ENCODE measurements around the gene MBOAT2.

MBOAT2 gene

DNA sequence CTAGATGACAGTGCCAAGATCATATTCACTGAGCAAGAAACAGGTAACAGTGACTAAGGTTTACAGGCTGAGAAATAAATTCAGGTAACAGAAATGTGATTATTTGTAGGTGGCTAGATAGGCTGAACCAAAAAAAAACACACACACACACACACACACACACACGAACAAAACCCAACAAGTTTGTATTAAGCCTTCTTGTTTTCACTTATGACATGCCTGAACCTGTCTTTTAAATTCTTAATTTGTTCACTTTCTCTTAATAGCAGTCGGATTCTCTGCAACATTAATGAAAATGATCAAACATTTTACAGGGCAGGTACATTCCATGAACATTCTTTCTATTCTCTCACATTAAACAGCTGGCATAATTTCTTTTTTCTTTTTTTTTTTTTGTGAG lies 147.3 kb downstream of the MBOAT2 start:
- no peak for DNase-seq (ENCODE audit: low read depth)

DNA sequence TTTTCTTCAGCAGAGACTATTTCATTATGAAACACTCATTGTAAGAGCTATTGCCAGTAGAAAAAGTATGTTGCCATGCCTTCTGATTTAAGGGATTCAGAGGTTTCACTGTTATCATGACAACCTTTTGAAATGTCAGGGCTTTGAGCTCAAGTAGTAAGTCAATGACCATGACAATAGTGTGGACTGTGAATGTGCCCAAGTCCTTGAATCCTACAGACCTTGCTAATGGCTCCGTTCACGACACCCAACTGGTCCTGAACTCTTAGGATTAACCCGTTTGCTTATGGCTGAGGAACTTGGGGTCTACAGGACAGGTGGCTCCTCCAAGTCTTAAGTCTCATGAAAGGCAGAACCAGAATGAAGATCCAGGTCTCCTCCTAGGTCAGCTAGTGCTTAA lies 148.5 kb downstream of the MBOAT2 start:
- DNase-seq (ENCODE audit: low read depth): no peak

DNA sequence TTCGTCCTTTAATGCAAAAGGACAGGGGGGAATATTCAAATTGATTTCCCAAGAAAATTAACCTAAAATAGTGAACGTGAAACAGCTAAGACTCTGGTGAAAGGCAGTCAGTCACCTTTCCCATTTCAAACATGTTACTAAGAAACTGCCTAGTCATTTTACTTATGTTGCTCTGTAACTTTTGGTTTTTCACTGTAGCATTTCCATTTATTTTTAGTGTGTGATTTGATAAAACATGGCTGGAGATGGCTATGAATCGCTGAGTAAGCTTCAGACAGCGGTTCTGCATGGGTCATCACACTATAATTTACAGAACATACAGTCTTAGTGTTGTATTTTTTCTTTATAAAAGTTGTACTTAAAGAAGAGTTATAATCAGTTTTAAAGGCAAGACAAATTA lies 150.1 kb downstream of the MBOAT2 start:
- no peak for DNase-seq (ENCODE audit: low read depth)

DNA sequence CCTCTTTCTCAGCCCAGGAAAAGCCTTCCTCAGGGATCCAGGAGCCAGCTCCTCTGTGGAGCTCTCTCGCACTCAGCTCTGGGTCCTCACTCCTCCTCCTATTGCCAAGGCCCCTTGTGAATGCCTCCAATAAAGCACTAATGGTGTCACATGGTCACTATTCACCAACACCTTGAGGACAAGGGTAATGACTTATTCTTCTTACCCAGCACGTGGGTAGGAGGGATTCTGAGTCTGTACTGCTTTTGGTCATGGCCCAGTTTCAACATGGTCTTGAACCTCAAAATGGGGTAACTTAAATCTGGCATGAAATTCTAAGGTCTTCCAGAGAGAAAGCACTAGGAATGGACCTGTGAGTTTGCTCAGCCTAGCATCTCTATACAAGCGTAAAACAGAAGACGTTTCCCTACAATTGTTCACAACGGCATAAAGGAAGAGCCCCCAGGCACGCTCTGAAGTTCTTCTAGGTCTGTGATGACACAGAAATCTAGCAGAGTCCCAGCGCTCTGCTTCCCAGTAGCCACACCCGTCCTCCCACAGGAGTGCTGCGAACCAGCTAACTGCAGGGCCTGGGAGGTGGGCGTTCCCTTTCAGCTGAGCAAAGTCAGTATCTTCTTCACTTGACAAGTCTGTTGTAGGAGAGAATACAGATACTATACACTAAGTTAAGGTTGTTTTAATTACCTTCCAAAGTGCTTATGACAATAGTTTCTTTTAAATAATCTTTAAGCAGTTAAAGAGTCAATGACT lies 151.5 kb downstream of the MBOAT2 start:
- no peak for DNase-seq (ENCODE audit: low read depth)

DNA sequence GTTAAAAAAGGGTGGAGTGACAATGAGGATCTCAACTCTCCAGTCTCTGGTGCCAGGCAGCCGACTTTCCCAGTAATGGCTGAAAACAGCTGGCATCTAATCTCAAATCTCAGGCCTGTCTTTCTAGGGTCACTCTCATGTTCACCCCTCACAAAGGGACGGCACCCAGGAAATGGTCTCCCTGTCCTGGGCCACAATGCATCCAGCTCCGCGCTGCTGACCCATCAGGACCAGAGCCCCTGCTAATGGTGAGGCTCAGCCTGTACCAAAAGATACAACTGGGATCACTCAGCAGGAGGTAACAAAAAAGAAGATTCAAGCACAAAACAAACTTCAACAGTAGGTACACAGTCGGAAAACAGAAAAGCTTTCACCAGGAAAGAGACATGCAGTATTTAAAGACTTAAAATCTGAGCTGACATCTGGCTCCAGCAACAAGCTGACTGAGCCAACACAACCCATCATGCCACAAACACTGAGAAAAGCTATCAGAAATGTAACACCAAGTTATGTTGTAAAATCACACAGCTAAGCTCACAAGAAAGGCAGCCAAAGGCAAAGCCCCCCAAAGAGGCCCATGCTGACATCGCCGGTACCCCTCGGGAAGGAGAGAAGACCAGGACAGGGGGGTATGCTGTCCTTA lies 152.5 kb downstream of the MBOAT2 start:
- DNase-seq (ENCODE audit: low read depth): no peak

DNA sequence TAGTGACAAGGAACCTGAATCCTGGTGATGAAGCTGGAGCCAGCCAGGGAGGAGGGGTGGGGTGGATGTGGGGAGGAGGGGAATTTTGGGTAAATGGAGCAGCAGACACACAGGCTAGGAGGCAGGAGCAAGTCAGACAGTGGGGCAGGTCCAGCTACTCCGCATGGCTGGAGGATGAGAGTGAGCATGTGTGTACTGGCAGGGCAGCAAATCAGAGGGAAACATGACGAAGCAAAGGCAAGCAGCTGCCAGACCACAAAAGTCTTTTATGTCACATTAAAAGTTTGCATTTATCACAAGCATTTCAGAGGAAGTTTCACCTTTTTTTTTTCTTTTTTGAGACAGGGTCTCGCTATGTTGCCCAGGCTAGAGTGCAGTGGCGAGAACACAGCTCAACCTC lies 154.2 kb downstream of the MBOAT2 start:
- DNase-seq (ENCODE audit: low read depth): no peak

DNA sequence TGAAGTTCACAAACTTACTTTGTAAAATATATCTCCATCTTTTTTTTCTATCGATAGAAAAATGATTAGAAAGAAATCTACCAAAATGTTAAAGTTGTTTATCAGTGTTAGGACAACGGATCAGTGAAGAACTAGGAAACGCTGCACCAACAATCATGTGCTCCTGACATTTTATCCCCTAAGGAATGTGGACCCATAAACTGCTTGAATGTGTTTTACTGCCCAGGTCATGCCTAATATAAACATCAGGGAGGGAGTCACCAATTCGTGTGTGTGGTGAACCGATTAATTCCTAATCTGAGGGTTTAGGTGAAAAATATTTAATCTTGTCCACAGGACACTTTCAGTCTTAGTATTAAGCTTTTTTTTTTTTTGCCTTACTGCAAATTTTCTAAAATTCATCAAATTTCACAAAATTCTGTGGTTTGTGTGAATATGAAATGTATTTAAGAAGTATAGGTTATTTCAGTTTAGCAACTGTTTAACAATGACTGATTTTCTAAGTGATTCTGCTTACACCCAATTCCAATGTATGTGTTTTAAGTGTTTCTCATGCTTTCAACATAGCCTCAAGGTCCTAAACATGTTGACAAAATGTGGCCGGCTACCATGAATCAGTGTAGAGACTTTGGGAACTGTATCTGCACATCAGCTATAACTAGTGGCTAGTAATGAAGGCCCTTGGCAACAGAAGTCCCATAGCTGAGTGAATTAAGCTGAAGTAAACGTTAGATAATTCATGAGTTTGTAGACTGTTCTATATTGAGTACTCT lies 155.0 kb downstream of the MBOAT2 start:
- DNase-seq (ENCODE audit: low read depth): no peak

DNA sequence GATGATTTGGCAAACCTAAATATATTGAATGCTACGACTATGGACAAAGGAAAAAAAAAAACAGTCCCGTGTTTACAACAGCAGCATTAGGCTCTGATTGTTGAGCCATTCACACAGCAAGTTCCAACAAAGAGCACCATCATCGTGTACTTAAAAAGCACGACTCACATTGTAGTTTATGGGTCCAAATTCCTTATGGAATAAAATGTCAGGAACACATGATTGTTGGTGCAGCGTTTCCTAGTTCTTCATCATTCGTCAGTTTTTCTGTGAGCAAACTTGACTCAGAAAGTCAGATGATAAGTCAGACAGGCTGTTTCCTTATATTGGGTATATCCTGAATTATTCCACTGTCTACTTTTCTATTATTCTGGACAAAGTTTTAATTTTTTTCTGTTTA lies 156.1 kb downstream of the MBOAT2 start:
- DNase-seq (ENCODE audit: low read depth): no peak

DNA sequence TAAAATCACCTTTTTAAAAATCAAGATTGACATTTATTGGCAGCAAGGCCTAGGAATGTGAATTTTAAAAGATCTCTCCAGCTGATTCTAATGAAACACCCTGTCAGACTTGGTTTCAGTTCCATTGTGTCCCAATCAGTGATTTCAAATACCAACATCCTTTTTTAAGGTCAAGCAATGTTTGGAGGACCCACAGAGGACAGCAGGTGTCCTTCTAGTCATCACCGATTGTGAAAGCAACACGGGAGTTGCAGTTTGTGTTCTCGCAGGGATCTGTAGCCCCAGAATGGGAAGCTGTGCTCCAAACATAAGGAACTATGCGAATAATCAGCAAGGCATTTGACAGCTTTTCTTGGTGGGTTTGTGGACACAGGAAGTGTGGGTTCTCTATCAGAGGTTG lies 161.6 kb downstream of the MBOAT2 start:
- no peak for DNase-seq (ENCODE audit: low read depth)

DNA sequence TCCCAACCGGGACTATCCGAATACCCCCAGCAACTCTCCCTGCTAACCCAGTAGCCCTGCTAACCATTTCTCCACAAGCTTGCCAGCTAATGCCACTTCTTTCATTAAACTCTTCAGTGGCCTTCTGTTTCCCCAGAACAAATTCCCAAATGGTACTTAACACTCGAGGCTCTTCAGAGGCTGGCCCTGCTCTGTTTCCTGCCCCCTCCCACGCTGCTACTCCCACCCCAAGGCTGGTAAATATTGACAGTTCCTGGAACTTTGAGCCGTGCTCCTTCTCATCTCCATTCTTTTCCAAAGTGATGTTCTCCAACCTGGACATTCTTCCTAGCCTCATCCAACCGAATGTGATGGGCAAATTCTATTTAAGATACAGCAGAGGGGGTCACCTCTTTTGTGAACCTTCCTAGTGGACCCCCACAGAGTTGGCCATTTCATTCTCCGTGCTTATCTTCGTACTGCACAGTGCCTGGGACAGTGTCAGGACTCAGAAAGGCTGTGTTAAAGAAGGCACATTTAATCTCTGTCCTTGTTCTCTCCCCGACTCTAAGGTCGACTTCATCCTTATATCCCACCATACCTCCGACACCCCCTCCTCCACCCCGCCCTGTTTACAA lies 162.9 kb downstream of the MBOAT2 start:
- DNase-seq (ENCODE audit: low read depth): no peak

DNA sequence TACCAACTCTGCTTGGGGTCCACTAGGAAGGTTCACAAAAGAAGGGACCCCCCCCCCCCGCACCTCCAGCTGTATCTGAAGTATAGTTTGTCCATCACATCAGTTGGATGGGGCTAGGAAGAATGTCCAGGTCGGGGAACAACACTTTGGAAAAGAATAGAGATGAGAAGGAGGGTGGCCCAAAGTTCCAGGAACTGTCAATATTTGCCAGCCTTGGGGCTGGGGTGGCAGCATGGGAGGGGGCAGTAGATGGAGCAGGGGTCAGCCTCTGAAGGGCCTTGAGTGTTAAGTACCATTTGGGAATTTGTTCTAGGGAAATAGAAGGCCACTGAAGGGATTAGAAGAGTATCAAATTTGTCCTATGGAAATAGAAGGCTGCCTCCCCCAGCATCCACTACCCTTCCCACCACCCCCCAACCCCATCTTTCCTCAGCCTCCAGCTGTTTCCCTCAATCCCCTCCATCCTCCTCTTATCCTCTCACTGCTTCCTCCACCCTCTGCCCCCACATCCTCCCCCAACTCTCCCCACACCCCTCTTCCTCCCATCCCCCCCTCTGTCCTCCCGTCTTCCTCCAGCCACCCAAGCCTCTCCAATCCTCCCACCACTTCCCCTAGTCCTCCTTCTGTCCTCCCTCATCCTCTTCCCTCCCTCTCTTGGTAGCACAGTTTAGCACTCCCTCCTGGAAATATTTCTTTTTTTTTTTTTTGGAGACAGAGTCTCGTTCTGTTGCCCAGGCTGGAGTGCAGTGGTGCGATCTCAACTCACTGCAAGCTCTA lies 164.1 kb downstream of the MBOAT2 start:
- DNase-seq (ENCODE audit: low read depth): no peak

DNA sequence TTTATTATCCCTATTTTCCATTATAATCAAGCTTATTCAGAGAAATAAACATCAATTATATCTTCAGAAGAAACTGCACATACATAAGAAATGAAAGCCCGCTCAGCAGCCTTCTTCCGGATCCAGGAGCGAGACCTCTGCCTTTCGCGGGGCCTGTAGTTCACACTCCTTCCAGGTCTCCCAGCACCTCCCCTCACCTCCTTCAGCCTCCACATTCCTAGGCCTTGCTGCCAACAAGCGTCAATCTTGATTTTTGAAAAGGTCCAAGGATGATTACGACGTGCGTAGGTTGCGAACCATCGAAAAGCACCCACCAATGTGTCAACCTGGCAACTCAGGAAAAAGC lies 165.7 kb downstream of the MBOAT2 start:
- DNase-seq (ENCODE audit: low read depth): no peak

DNA sequence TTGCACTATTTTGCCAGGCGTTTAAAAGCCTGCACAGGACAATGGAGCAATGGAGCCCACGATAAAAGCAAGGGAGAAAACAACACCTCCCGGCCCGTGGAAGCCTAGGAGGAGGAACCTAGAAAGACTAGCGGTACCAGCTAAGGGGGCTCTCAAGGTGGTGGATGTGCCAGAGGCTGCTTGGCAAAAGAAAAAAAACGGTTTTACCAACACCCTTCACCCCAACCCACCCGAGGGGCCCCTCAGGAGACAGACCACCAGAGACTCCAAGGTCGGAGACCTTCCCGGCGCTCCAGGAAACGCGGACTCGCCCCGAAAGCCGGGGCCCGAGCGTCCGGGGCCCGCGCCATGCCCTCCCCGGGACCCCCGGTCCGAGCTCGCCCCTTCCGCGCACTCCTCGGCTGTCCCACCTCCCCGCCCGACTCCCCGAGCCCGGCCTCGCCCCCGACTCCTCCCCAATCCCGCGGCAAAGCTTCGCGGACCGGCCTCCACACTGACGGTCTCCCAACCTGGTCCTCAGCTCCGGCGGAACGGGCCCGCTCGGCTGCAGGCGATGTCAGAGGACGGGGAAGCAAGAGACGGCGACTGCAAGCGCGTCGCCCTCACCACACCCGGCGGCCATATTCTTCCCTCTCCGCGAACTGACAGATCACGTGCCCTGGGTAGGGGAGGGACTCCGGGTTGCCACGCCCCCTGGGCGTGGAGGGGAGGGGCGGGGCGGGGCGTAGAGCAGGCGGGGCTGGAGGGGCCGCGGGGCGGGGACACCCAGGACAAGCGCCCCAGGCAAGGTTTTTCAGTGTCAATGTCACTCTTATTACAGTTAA lies 166.3 kb downstream of the MBOAT2 start, which contains the start of gene KIDINS220:
TSS of gene KIDINS220 (minus strand) at position 643 of the 824 bp plus-strand sequence. CDS start 10,520 bp downstream, outside the sequence.
- peak; percentile 35 for DNase-seq (ENCODE audit: low read depth)

DNA sequence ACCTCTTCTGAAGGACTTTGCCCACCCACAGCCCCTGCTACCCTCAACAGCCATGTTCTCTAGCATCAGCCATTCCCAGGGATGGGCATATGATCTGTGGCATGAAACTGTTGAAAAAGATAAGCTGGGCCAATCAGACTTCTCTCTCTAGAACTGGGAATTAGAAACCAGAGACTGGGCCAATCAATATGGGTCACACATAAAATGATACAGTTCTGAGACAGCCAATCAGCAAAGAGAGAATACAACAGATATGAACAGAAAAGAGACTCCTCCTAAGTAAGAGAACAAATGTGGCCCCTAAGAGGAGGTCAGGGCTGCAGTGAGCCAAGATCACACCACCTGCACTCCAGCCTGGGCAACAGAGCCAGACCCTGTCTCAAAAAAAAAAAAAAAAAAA lies 168.2 kb downstream of the MBOAT2 start:
- DNase-seq (ENCODE audit: low read depth): no peak

DNA sequence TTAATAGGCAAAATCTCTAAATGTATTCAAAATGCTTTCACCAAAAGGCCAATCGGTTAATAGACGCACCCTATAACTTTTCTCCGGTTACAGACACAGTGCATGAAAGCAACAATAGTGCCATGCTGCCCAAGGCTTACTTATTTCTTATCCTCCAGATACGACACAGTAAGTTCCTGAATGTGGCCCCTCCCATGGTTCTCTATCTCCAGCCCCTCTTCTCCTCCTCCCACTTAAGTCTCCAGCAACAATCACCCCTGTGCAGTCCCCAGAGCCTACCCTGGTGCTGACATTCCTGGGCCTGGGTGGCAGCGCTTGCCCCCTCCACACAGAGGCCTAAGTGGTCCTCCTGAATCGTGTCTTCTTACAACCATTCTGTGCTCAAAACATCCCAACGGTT lies 169.6 kb downstream of the MBOAT2 start:
- no peak for DNase-seq (ENCODE audit: low read depth)

DNA sequence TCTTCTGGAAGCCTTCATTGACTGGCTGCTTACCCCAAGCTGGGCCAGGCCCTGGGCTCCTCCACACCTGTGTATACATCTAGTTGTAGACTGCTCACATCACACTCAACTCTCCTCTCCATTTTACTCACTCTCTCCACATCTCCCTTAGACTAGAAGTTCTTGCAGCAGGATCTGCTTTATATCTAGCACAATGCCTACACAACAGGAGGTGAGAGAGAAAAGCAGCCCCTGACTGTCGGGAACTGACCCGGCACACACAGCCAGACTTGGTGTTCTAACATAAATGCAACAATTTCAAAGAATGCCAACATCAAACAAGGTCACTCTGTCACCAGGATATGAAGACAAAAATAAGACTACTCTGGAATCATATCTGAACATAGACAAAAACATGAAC lies 172.0 kb downstream of the MBOAT2 start:
- no peak for DNase-seq (ENCODE audit: low read depth)

DNA sequence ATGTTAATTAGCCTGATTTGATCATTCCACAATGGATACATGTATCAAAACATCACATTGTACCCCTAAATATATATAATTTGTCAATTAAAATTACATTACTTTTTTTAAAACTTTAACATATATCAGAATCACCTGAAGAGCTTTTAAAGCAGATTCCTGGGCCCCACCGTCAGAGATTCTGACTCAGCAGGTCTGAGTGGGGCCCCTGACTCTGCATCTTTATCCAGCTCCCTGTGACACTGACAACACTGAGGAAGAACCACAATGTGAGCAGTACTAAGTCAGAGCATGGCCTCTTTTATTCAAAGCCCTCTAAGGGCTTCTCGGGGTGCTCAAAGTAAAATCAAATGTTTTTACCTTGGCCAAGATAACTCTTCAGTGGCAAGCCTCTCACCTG lies 175.8 kb downstream of the MBOAT2 start:
- no peak for DNase-seq (ENCODE audit: low read depth)

DNA sequence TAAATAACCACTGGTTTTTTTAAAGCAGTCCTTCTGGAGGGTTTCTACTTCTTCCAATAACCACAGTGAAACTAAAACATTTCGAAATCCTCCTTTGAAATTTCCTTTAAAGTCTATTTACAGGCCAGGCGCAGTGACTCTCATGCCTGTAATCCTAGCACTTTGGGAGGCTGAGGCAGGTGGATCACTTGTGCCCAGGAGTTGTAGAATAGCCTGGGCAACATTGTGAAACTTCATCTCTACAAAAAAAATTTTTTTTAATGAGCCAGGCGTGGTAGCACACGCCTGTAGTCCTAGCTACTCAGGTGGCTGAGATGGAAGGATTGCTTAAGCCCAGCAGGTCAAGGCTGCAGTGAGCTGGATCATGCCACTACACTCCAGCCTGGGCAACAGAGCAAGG lies 181.3 kb downstream of the MBOAT2 start:
- no peak for DNase-seq (ENCODE audit: low read depth)

DNA sequence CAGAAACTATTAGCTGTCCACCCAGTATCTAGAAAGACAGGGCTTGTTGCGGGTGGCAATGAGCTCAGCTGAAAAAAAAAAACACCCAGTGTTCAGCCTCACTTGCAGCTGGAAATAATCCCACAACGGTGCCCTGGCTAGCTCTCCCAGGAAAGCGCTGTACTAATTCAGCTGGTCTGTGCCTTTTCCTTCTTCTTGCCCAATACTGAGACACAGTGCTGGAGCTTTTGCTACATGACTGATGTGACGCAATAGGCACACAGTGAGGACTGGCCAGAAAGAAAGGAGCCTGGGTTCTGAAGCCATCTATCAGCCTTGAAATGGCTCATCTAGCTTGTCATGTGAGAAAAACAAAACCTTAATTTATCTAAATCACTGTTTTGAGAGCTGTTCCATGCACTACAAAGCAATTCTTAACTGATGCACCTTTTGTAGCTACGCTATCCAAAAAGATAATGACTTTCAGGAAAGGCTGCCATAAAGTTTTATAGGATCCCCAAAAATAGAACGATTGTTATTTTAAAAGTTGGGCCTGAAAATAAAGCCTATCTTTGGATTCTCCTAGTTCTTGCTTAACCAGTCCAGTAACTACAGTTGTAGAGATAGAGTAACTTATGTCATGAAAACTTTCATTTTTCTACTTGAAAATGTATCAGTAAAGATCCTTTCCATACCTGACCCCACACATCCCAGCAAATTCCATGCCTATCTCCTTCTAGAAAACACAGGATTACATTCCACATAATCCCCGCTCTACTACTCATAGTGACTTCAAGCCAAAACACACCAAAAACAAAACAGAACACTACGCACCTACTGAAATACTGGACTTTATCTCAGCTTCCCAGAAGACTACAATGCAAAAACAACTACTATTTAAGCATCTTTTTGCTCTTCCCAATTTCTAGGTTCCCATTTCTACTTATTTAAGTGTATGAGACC lies 181.9 kb downstream of the MBOAT2 start:
- no peak for DNase-seq (ENCODE audit: low read depth)

DNA sequence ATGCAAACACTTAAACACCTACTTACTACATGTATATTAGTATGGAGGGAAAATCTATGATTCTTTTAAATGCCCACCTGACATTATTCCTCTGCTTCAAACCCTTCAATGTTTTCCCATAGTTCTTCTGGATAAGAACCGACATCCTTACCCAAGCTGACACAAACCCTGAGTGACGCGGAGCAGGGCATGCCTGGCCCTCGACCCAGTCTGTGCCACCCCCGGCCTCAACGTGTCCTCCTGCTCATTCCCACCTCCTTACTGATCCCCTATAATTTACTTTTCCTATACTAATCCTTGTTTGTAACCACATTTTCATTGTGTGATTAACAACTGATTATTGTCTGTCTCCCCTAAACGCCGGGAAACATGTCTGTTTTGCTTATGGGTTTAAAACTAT lies 183.5 kb downstream of the MBOAT2 start:
- DNase-seq (ENCODE audit: low read depth): no peak
